ENCODE measurements around the gene CD99L2. TPM values are rescaled to one million over a fixed set of nuclear protein-coding genes. Genes with fewer than 3 reads are reported as not detected.

CD99L2 gene
- total RNA-seq, 1 experiment from 2014 or later: 9.4 TPM

GRCh38 chrX:150845091-150845490 lies 53.4 kb downstream of the CD99L2 start (continued):
- no peak for TF ChIP-seq STAT6 (CRISPR knock-in tag; conservative IDR thresholded peaks at IDR 0.05; ENCODE audit: low read depth)

GRCh38 chrX:150844016-150844415 lies 54.5 kb downstream of the CD99L2 start:
- no peaks in the 10 kb centered on the region for H3K36me3 Mint-ChIP-seq

More at GRCh38 chrX:150844016-150844415, 54.5 kb downstream of the CD99L2 start:
- CTCF ChIA-PET: no interaction called here
- TF ChIP-seq AR (CRISPR knock-in tag; IDR thresholded peaks at IDR 0.05) (no peak), ZBTB21 (CRISPR knock-in tag; IDR thresholded peaks at IDR 0.05; ENCODE audit: borderline replicate concordance) (no peak), ETV6 (CRISPR knock-in tag; IDR thresholded peaks at IDR 0.05) (no peak), ZNF423 (CRISPR knock-in tag; IDR thresholded peaks at IDR 0.05) (no peak), ZNF425 (CRISPR knock-in tag; conservative IDR thresholded peaks at IDR 0.05) (no peak), CREB1 (CRISPR knock-in tag; IDR thresholded peaks at IDR 0.05) (no peak), ZSCAN18 (CRISPR knock-in tag; IDR thresholded peaks at IDR 0.05) (no peak), ZNF219 (CRISPR knock-in tag; IDR thresholded peaks at IDR 0.05; ENCODE audit: borderline replicate concordance) (no peak), ZMAT4 (CRISPR knock-in tag; IDR thresholded peaks at IDR 0.05) (no peak), NFE2L1 (CRISPR knock-in tag; IDR thresholded peaks at IDR 0.05) (no peak), ZNF232 (CRISPR knock-in tag; IDR thresholded peaks at IDR 0.05) (no peak), ZNF532 (CRISPR knock-in tag; IDR thresholded peaks at IDR 0.05; ENCODE audit: borderline replicate concordance) (no peak), MXD4 (CRISPR knock-in tag; IDR thresholded peaks at IDR 0.05; ENCODE audit: borderline replicate concordance) (no peak)
- H3K9me3 Mint-ChIP-seq: no peaks in the 10 kb centered on the region
- peaks cover 29% of the 10 kb centered on the region for H3K4me1 Mint-ChIP-seq
- no peaks in the 10 kb centered on the region for H3K27me3 Mint-ChIP-seq (ENCODE audit: low read depth)
- DNase-seq (ENCODE audit: low spot score) (no peak), ATAC-seq (no peak)
- POLR2A ChIA-PET: no interaction called here
- peak overlapping the region; percentile 20; the same call in 1 of the 2 replicates for H3K27ac Mint-ChIP-seq
- no peak overlapping the region for H3K4me3 Mint-ChIP-seq
